BLaER1 treated with 17β-estradiol and CSF1 and Interleukin-3, amounts not matched to agents 10 nM and 100 nM (cell line): ENCODE results near the gene DRC7.

Source experiments
- H3K27ac ChIP-seq, 11 experiments: shearing (Covaris generic); formaldehyde crosslinking; 2 replicates each; pipeline ENCODE4 v1.8.1; 2022
- H3K27me3 ChIP-seq, 11 experiments: shearing (Covaris generic); formaldehyde crosslinking; 2 replicates each; pipeline ENCODE4 v1.8.1; 2022
- H3K36me3 ChIP-seq, 11 experiments: shearing (Covaris generic); formaldehyde crosslinking; 2 replicates each; pipeline ENCODE4 v1.8.1; 2022
- H3K4me1 ChIP-seq, 10 experiments: shearing (Covaris generic); formaldehyde crosslinking; 2 replicates each; pipeline ENCODE4 v1.8.1; 2022
- H3K4me2 ChIP-seq, 11 experiments: shearing (Covaris generic); formaldehyde crosslinking; 2 replicates each; pipeline ENCODE4 v1.8.1; 2022
- H3K4me3 ChIP-seq, 10 experiments: shearing (Covaris generic); formaldehyde crosslinking; 2 replicates each; pipeline ENCODE4 v1.8.1; 2022
- H3K9ac ChIP-seq, 11 experiments: shearing (Covaris generic); formaldehyde crosslinking; 2 replicates each; pipeline ENCODE4 v1.8.1; 2022
- H3K9me3 ChIP-seq, 11 experiments: shearing (Covaris generic); formaldehyde crosslinking; replicated peaks in 1 of 11; 2 replicates each; pipeline ENCODE4 v1.8.1; 2022
- H4K20me1 ChIP-seq, 11 experiments: shearing (Covaris generic); formaldehyde crosslinking; 2 replicates each; pipeline ENCODE4 v1.8.1; 2022
- Cebpa-rat ChIP-seq, 11 experiments: shearing (Covaris generic); IDR thresholded peaks; 2 replicates each; pipeline ENCODE4 v1.8.1; 2022

Gene DRC7

GRCh38 chr16:57648581-57649442 is 45.8 kb upstream of the DRC7 start:
- peaks cover 81 to 100% (median 96%) of the 10 kb centered on the region in 10 experiments for H3K4me1 ChIP-seq
- TF ChIP-seq Cebpa-rat (IDR thresholded peaks at IDR 0.05), result no peak

GRCh38 chr16:57649443-57649751 is 45.2 kb upstream of the DRC7 start:
- Histone ChIP-seq H3K9me3 (no peaks in the 10 kb centered on the region), H3K9ac (peak overlapping the region in 2 of 11 experiments; percentile 3 to 4; a peak in 3 of 22 replicates), H3K27ac (peak overlapping the region in 8 of 11 experiments; percentile 79 to 91 (median 86); a peak in 16 of 22 replicates), H3K4me1 (peaks cover 80 to 100% (median 96%) of the 10 kb centered on the region in 10 experiments), H3K4me2 (peak overlapping the region in 6 of 11 experiments; percentile 29 to 90 (median 48); a peak in 8 of 22 replicates), H4K20me1 (no peaks in the 10 kb centered on the region), H3K4me3 (no peak overlapping the region), H3K27me3 (no peaks in the 10 kb centered on the region), H3K36me3 (peaks cover 0 to 23% (median 0%) of the 10 kb centered on the region in 11 experiments; a peak in 3 of 22 replicates)
- TF ChIP-seq Cebpa-rat (IDR thresholded peaks at IDR 0.05), result no peak

More at GRCh38 chr16:57648581-57649442, 45.8 kb upstream of the DRC7 start:
- no peaks in the 10 kb centered on the region for H3K27me3 ChIP-seq
- H3K27ac ChIP-seq, result peak overlapping the region in 10 of 11 experiments; percentile 28 to 91 (median 84); a peak in 19 of 22 replicates
- peak overlapping the region in 9 of 11 experiments; percentile 46 to 76 (median 71); a peak in 17 of 22 replicates for H3K9ac ChIP-seq
- H3K4me3 ChIP-seq, result no peak overlapping the region
- peak overlapping the region; percentile 52 to 94 (median 86) for H3K4me2 ChIP-seq
- no peaks in the 10 kb centered on the region for H4K20me1 ChIP-seq
- H3K9me3 ChIP-seq, result no peaks in the 10 kb centered on the region
- peaks cover 0 to 26% (median 0%) of the 10 kb centered on the region in 11 experiments; a peak in 3 of 22 replicates for H3K36me3 ChIP-seq

- Histone ChIP-seq H3K9ac (peak overlapping the region in 3 of 11 experiments; percentile 3 to 15 (median 4); a peak in 3 of 22 replicates), H3K4me1 (peaks cover 76 to 100% (median 96%) of the 10 kb centered on the region in 10 experiments), H3K27ac (peak overlapping the region in 8 of 11 experiments; percentile 79 to 91 (median 86); a peak in 16 of 22 replicates), H4K20me1 (no peaks in the 10 kb centered on the region), H3K4me3 (no peak overlapping the region), H3K36me3 (peaks cover 0 to 21% (median 0%) of the 10 kb centered on the region in 11 experiments; a peak in 3 of 22 replicates), H3K4me2 (peak overlapping the region in 9 of 11 experiments; percentile 8 to 90 (median 38); a peak in 14 of 22 replicates), H3K27me3 (no peaks in the 10 kb centered on the region), H3K9me3 (no peaks in the 10 kb centered on the region)
- TF ChIP-seq Cebpa-rat (IDR thresholded peaks at IDR 0.05), result no peak
Measured at GRCh38 chr16:57649846-57650245, 44.8 kb upstream of the DRC7 start.

- H3K27me3 ChIP-seq, result no peaks in the 10 kb centered on the region
- H3K9ac ChIP-seq, result peak overlapping the region in 8 of 11 experiments; percentile 17 to 76 (median 54); a peak in 15 of 22 replicates
- H3K27ac ChIP-seq, result peak overlapping the region in 9 of 11 experiments; percentile 16 to 84 (median 81); a peak in 17 of 22 replicates
- peaks cover 0 to 21% (median 0%) of the 10 kb centered on the region in 11 experiments; a peak in 3 of 22 replicates for H3K36me3 ChIP-seq
- no peaks in the 10 kb centered on the region for H4K20me1 ChIP-seq
- no peaks in the 10 kb centered on the region for H3K9me3 ChIP-seq
- peaks cover 58 to 100% (median 85%) of the 10 kb centered on the region in 10 experiments for H3K4me1 ChIP-seq
- H3K4me2 ChIP-seq, result peak overlapping the region; percentile 19 to 95 (median 90); a peak in 21 of 22 replicates
- no peak for TF ChIP-seq Cebpa-rat (IDR thresholded peaks at IDR 0.05)
- H3K4me3 ChIP-seq, result peak overlapping the region in 1 of 10 experiments; percentile 64; a peak in 2 of 20 replicates
Measured at GRCh38 chr16:57651344-57652333, 43.0 kb upstream of the DRC7 start.

- Histone ChIP-seq H3K4me2 (peak overlapping the region; percentile 68 to 95 (median 90)), H3K4me3 (peak overlapping the region in 6 of 10 experiments; percentile 19 to 64 (median 46); a peak in 9 of 20 replicates), H4K20me1 (no peaks in the 10 kb centered on the region), H3K27ac (peak overlapping the region in 10 of 11 experiments; percentile 31 to 84 (median 80); a peak in 18 of 22 replicates), H3K9ac (peak overlapping the region; percentile 44 to 76 (median 69); a peak in 20 of 22 replicates), H3K36me3 (peaks cover 0 to 21% (median 0%) of the 10 kb centered on the region in 11 experiments; a peak in 4 of 22 replicates), H3K4me1 (peaks cover 48 to 87% (median 72%) of the 10 kb centered on the region in 10 experiments), H3K9me3 (no peaks in the 10 kb centered on the region), H3K27me3 (no peaks in the 10 kb centered on the region)
- TF ChIP-seq Cebpa-rat (IDR thresholded peaks at IDR 0.05), result no peak
Measured at GRCh38 chr16:57652695-57653471, 41.7 kb upstream of the DRC7 start.

- peak overlapping the region in 10 of 11 experiments; percentile 31 to 84 (median 80); a peak in 19 of 22 replicates for H3K27ac ChIP-seq
- H4K20me1 ChIP-seq, result no peaks in the 10 kb centered on the region
- H3K9me3 ChIP-seq, result no peaks in the 10 kb centered on the region
- peaks cover 38 to 77% (median 62%) of the 10 kb centered on the region in 10 experiments for H3K4me1 ChIP-seq
- no peak for TF ChIP-seq Cebpa-rat (IDR thresholded peaks at IDR 0.05)
- H3K9ac ChIP-seq, result peak overlapping the region; percentile 44 to 76 (median 69); a peak in 20 of 22 replicates
- H3K4me3 ChIP-seq, result peak overlapping the region in 7 of 10 experiments; percentile 14 to 64 (median 45); a peak in 11 of 20 replicates
- no peaks in the 10 kb centered on the region for H3K27me3 ChIP-seq
- peak overlapping the region; percentile 68 to 95 (median 90) for H3K4me2 ChIP-seq
- H3K36me3 ChIP-seq, result peaks cover 0 to 21% (median 0%) of the 10 kb centered on the region in 11 experiments; a peak in 4 of 22 replicates
Measured at GRCh38 chr16:57653936-57654335, 40.7 kb upstream of the DRC7 start.

- peak overlapping the region in 1 of 11 experiments; percentile 1; a peak in 1 of 22 replicates for H3K4me2 ChIP-seq
- H3K36me3 ChIP-seq, result peaks cover 0 to 28% (median 0%) of the 10 kb centered on the region in 11 experiments; a peak in 6 of 22 replicates
- peak overlapping the region in 3 of 11 experiments; percentile 1 to 14 (median 5); a peak in 1 of 22 replicates for H3K27ac ChIP-seq
- H3K9me3 ChIP-seq, result no peaks in the 10 kb centered on the region
- peaks cover 24 to 69% (median 43%) of the 10 kb centered on the region in 10 experiments for H3K4me1 ChIP-seq
- no peak for TF ChIP-seq Cebpa-rat (IDR thresholded peaks at IDR 0.05)
- H3K4me3 ChIP-seq, result no peak overlapping the region
- H3K27me3 ChIP-seq, result no peaks in the 10 kb centered on the region
- no peaks in the 10 kb centered on the region for H4K20me1 ChIP-seq
- no peak overlapping the region for H3K9ac ChIP-seq
Measured at GRCh38 chr16:57656342-57656955, 38.2 kb upstream of the DRC7 start.
